NCI-H187 (cell line): Measurements from ENCODE around the gene PRTN3.

ENCODE experiments used
- DNase-seq, 2 experiments: peaks; one replicate each; lab custom pipeline; 2025; lab: John Stamatoyannopoulos, UW

The PRTN3 gene

GRCh38 chr19:881385-882071 lies 40.7 kb downstream of the PRTN3 start:
- DNase-seq, result no peak

GRCh38 chr19:882871-883497 lies 42.2 kb downstream of the PRTN3 start:
- no peak for DNase-seq

GRCh38 chr19:883661-884211 lies 42.9 kb downstream of the PRTN3 start:
- no peak for DNase-seq

- no peak for DNase-seq
Measured at GRCh38 chr19:884420-885211, 43.8 kb downstream of the PRTN3 start.

- no peak for DNase-seq
Measured at GRCh38 chr19:885536-886224, 44.9 kb downstream of the PRTN3 start.

GRCh38 chr19:887072-887471 lies 46.3 kb downstream of the PRTN3 start:
- DNase-seq, result no peak

- no peak for DNase-seq
Measured at GRCh38 chr19:887599-887998, 46.8 kb downstream of the PRTN3 start.

- DNase-seq, result no peak
Measured at GRCh38 chr19:888581-889385, 48.0 kb downstream of the PRTN3 start.

GRCh38 chr19:889662-890295 lies 49.0 kb downstream of the PRTN3 start:
- DNase-seq, result no peak

GRCh38 chr19:890831-891230 lies 50.0 kb downstream of the PRTN3 start:
- DNase-seq, result no peak

GRCh38 chr19:891421-892200 lies 50.8 kb downstream of the PRTN3 start:
- DNase-seq, result peak in 1 of 2 experiments; percentile 61

- DNase-seq, result no peak
Measured at GRCh38 chr19:892243-892893, 51.6 kb downstream of the PRTN3 start.

- peak; percentile 86 to 93 for DNase-seq
Measured at GRCh38 chr19:892894-893689, 52.3 kb downstream of the PRTN3 start, which contains the start of the genes MED16 and RNU6-9. Gene MED16 (minus strand): TSS chr19:893187. CDS start chr19:891131, 2,056 bp downstream. Gene RNU6-9 (plus strand): TSS chr19:893484.

- no peak for DNase-seq
Measured at GRCh38 chr19:896434-896833, 55.6 kb downstream of the PRTN3 start.

GRCh38 chr19:896999-897398 lies 56.2 kb downstream of the PRTN3 start:
- DNase-seq, result no peak

GRCh38 chr19:897442-898039 lies 56.7 kb downstream of the PRTN3 start:
- no peak for DNase-seq
